ENCODE data around the gene VPS41. TPM values are rescaled to one million over a fixed set of nuclear protein-coding genes. Genes with fewer than 3 reads are reported as not detected.

VPS41 gene
- total RNA-seq, 2 experiments from 2014 or later = 50.2 to 52.5 TPM

GRCh38 chr7:38716397-38716796 is 192.6 kb downstream of the VPS41 start:
- H3K9me3 Mint-ChIP-seq = peaks cover 24% of the 10 kb centered on the region
- no peaks in the 10 kb centered on the region for H3K4me1 Mint-ChIP-seq
- DNase-seq = no peak
- H3K27me3 Mint-ChIP-seq = peaks cover 2% of the 10 kb centered on the region
- no peak overlapping the region for H3K4me3 Mint-ChIP-seq
- peaks cover 30% of the 10 kb centered on the region for H3K36me3 Mint-ChIP-seq
- no peak overlapping the region for H3K27ac Mint-ChIP-seq

- Mint-ChIP-seq H3K9me3 (peaks cover 2% of the 10 kb centered on the region), H3K27me3 (peaks cover 16% of the 10 kb centered on the region), H3K27ac (no peak overlapping the region), H3K4me3 (no peak overlapping the region), H3K4me1 (no peaks in the 10 kb centered on the region), H3K36me3 (no peaks in the 10 kb centered on the region)
- no peak for DNase-seq
These were observed 199.9 kb downstream of the VPS41 start for GRCh38 chr7:38709123-38709522.

GRCh38 chr7:38704751-38705150 is 204.2 kb downstream of the VPS41 start:
- no peak for DNase-seq
- Mint-ChIP-seq H3K9me3 (peaks cover 2% of the 10 kb centered on the region), H3K4me1 (no peaks in the 10 kb centered on the region), H3K27me3 (peaks cover 18% of the 10 kb centered on the region), H3K27ac (no peak overlapping the region), H3K4me3 (no peak overlapping the region), H3K36me3 (no peaks in the 10 kb centered on the region)

GRCh38 chr7:38704041-38704547 is 204.9 kb downstream of the VPS41 start:
- Mint-ChIP-seq H3K4me1 (no peaks in the 10 kb centered on the region), H3K27ac (no peak overlapping the region), H3K36me3 (no peaks in the 10 kb centered on the region), H3K4me3 (no peak overlapping the region), H3K27me3 (peaks cover 18% of the 10 kb centered on the region), H3K9me3 (peaks cover 2% of the 10 kb centered on the region)
- DNase-seq = no peak

GRCh38 chr7:38703093-38703492 is 205.9 kb downstream of the VPS41 start:
- H3K4me1 Mint-ChIP-seq = no peaks in the 10 kb centered on the region
- no peak for DNase-seq
- peaks cover 2% of the 10 kb centered on the region for H3K9me3 Mint-ChIP-seq
- no peak overlapping the region for H3K27ac Mint-ChIP-seq
- H3K27me3 Mint-ChIP-seq = peaks cover 18% of the 10 kb centered on the region
- no peak overlapping the region for H3K4me3 Mint-ChIP-seq
- no peaks in the 10 kb centered on the region for H3K36me3 Mint-ChIP-seq

- no peak overlapping the region for H3K4me3 Mint-ChIP-seq
- H3K9me3 Mint-ChIP-seq = no peaks in the 10 kb centered on the region
- no peak overlapping the region for H3K27ac Mint-ChIP-seq
- H3K36me3 Mint-ChIP-seq = no peaks in the 10 kb centered on the region
- no peak for DNase-seq
- H3K4me1 Mint-ChIP-seq = no peaks in the 10 kb centered on the region
- peaks cover 13% of the 10 kb centered on the region for H3K27me3 Mint-ChIP-seq
These were observed 206.9 kb downstream of the VPS41 start for GRCh38 chr7:38702002-38702535.

- no peak for DNase-seq
- H3K4me1 Mint-ChIP-seq = no peaks in the 10 kb centered on the region
- no peaks in the 10 kb centered on the region for H3K36me3 Mint-ChIP-seq
- no peaks in the 10 kb centered on the region for H3K9me3 Mint-ChIP-seq
- H3K27ac Mint-ChIP-seq = no peak overlapping the region
- peaks cover 5% of the 10 kb centered on the region for H3K27me3 Mint-ChIP-seq
- H3K4me3 Mint-ChIP-seq = no peak overlapping the region
These were observed 208.9 kb downstream of the VPS41 start for GRCh38 chr7:38700116-38700515.

GRCh38 chr7:38699471-38699870 is 209.5 kb downstream of the VPS41 start:
- H3K4me1 Mint-ChIP-seq = no peaks in the 10 kb centered on the region
- no peak overlapping the region for H3K4me3 Mint-ChIP-seq
- DNase-seq = no peak
- H3K9me3 Mint-ChIP-seq = peaks cover 2% of the 10 kb centered on the region
- H3K27me3 Mint-ChIP-seq = peaks cover 5% of the 10 kb centered on the region
- H3K36me3 Mint-ChIP-seq = no peaks in the 10 kb centered on the region
- no peak overlapping the region for H3K27ac Mint-ChIP-seq

- no peak overlapping the region for H3K27ac Mint-ChIP-seq
- DNase-seq = no peak
- no peak overlapping the region for H3K4me3 Mint-ChIP-seq
- H3K27me3 Mint-ChIP-seq = peaks cover 4% of the 10 kb centered on the region
- peaks cover 2% of the 10 kb centered on the region for H3K9me3 Mint-ChIP-seq
- H3K36me3 Mint-ChIP-seq = no peaks in the 10 kb centered on the region
- no peaks in the 10 kb centered on the region for H3K4me1 Mint-ChIP-seq
These were observed 214.7 kb downstream of the VPS41 start for GRCh38 chr7:38694326-38694725.

GRCh38 chr7:38686888-38687287 is 222.1 kb downstream of the VPS41 start:
- no peak overlapping the region for H3K27ac Mint-ChIP-seq
- H3K4me3 Mint-ChIP-seq = no peak overlapping the region
- H3K4me1 Mint-ChIP-seq = no peaks in the 10 kb centered on the region

GRCh38 chr7:38685851-38686250 is 223.1 kb downstream of the VPS41 start:
- H3K27ac Mint-ChIP-seq = no peak overlapping the region
- H3K4me3 Mint-ChIP-seq = no peak overlapping the region
- no peaks in the 10 kb centered on the region for H3K4me1 Mint-ChIP-seq
- H3K9me3 Mint-ChIP-seq = no peaks in the 10 kb centered on the region
- H3K36me3 Mint-ChIP-seq = no peaks in the 10 kb centered on the region
- DNase-seq = no peak
- peaks cover 9% of the 10 kb centered on the region for H3K27me3 Mint-ChIP-seq

More at GRCh38 chr7:38686888-38687287, 222.1 kb downstream of the VPS41 start:
- no peaks in the 10 kb centered on the region for H3K9me3 Mint-ChIP-seq
- H3K27me3 Mint-ChIP-seq = peaks cover 9% of the 10 kb centered on the region
- DNase-seq = no peak
- no peaks in the 10 kb centered on the region for H3K36me3 Mint-ChIP-seq

GRCh38 chr7:38682606-38683005 is 226.4 kb downstream of the VPS41 start:
- Mint-ChIP-seq H3K36me3 (peaks cover 1% of the 10 kb centered on the region), H3K4me1 (no peaks in the 10 kb centered on the region), H3K4me3 (no peak overlapping the region), H3K27ac (no peak overlapping the region), H3K27me3 (peaks cover 9% of the 10 kb centered on the region), H3K9me3 (no peaks in the 10 kb centered on the region)
- no peak for DNase-seq

- Mint-ChIP-seq H3K9me3 (no peaks in the 10 kb centered on the region), H3K27ac (no peak overlapping the region), H3K4me1 (no peaks in the 10 kb centered on the region), H3K4me3 (no peak overlapping the region), H3K36me3 (peaks cover 1% of the 10 kb centered on the region), H3K27me3 (peaks cover 9% of the 10 kb centered on the region)
- DNase-seq = no peak
These were observed 227.1 kb downstream of the VPS41 start for GRCh38 chr7:38681882-38682281.

GRCh38 chr7:38679419-38679818 is 229.6 kb downstream of the VPS41 start:
- Mint-ChIP-seq H3K4me3 (no peak overlapping the region), H3K9me3 (no peaks in the 10 kb centered on the region), H3K4me1 (no peaks in the 10 kb centered on the region), H3K27ac (no peak overlapping the region), H3K27me3 (no peaks in the 10 kb centered on the region), H3K36me3 (peaks cover 1% of the 10 kb centered on the region)
- no peak for DNase-seq

GRCh38 chr7:38678698-38679054 is 230.3 kb downstream of the VPS41 start:
- H3K9me3 Mint-ChIP-seq = no peaks in the 10 kb centered on the region
- H3K4me3 Mint-ChIP-seq = no peak overlapping the region
- no peaks in the 10 kb centered on the region for H3K27me3 Mint-ChIP-seq
- H3K36me3 Mint-ChIP-seq = peaks cover 1% of the 10 kb centered on the region
- no peaks in the 10 kb centered on the region for H3K4me1 Mint-ChIP-seq
- no peak overlapping the region for H3K27ac Mint-ChIP-seq
- DNase-seq = no peak

GRCh38 chr7:38677981-38678697 is 230.9 kb downstream of the VPS41 start:
- peaks cover 1% of the 10 kb centered on the region for H3K36me3 Mint-ChIP-seq
- H3K4me3 Mint-ChIP-seq = no peak overlapping the region
- no peaks in the 10 kb centered on the region for H3K9me3 Mint-ChIP-seq
- H3K4me1 Mint-ChIP-seq = no peaks in the 10 kb centered on the region
- no peak for DNase-seq
- H3K27me3 Mint-ChIP-seq = no peaks in the 10 kb centered on the region
- H3K27ac Mint-ChIP-seq = no peak overlapping the region
